GM19397 (cell line): ENCODE results near the gene FABP7.
A peak's percentile ranks its signal among the peaks of the same experiment; 100 is the strongest.

Experiments
- ATAC-seq: cut with Tn5 transposase; IDR thresholded peaks from one replicate; pipeline ENCODE4 v1.9.1; 2021; ENCODE audit warnings: mild to moderate bottlenecking, moderate library complexity; ENCODE audit not compliant: unreplicated experiment

FABP7 gene

DNA sequence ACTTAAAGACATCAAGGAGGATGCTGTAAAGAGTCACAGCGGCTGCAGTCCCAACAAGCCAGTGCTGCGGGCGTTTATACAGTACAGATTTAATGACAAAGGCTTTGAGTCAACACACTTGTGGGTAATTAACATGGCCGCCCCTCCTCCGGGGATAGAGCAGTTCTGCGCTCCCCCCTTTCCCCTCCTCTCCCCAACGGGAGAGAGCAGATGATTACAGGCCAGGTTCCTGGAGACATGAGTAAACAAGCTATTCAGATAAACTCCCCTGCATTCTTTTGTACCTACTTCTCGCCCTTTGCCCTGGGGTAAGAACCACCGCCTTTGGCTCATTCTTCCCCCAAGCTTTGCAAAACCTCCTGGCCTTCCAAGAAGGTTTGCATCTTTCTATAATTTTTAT lies 23.6 kb upstream of the FABP7 start:
- ATAC-seq = no peak

DNA sequence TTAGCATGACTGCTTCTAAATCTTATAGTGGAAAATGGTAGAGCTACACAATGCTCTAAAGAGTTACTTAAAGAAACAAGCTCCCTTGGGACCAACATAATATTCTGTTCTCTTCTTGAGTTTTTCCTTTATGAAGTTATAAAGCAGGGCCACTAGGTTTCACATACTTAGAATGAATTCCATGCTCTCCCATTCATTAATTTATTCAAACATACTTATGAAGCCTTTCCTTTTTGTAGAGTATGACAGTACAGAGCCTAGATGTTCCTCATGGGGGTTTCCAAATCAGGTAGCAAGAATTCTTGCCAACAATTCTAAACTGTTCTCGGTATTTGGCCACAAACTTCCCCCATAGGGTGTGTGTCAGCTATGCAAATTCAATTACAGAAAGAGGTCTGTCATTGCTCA lies 20.6 kb upstream of the FABP7 start:
- peak; percentile 100 for ATAC-seq

DNA sequence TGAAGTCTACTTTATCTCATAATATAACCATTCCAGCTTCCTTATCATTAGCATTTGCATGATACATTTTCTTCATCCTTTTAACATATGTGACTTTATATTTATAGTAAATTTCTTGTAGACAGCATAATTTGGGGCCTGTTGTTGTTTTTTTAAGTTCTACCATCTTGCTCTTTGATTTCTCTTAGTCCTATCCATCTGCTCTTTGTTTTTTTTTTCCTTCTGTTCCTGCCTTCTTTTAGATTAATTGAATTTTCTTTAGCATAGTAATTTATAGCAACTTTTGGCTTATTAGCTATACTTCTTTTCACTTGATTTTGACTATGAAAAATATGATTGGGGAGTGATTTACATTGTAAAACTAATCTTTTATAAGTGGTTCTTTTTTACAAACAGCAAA lies 19.2 kb upstream of the FABP7 start:
- no peak for ATAC-seq

DNA sequence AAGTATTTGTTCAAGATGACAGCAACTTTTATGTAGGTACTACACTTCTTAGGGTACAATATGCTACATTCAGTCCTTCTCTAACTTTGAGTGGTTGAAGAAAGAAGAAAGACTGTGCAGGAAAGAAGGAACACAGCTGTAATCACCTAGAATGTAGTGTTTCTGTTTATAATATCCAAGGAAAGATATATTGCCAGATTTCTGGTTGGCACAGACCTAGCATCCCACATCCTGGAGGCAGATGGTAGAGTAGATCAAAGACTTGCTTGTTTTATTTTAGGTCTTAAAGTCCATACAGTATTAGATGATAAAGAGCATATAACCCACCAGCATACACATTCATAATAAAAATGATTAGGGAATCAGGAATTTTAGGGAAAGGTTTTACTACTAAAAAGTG lies 13.3 kb upstream of the FABP7 start:
- ATAC-seq = no peak

DNA sequence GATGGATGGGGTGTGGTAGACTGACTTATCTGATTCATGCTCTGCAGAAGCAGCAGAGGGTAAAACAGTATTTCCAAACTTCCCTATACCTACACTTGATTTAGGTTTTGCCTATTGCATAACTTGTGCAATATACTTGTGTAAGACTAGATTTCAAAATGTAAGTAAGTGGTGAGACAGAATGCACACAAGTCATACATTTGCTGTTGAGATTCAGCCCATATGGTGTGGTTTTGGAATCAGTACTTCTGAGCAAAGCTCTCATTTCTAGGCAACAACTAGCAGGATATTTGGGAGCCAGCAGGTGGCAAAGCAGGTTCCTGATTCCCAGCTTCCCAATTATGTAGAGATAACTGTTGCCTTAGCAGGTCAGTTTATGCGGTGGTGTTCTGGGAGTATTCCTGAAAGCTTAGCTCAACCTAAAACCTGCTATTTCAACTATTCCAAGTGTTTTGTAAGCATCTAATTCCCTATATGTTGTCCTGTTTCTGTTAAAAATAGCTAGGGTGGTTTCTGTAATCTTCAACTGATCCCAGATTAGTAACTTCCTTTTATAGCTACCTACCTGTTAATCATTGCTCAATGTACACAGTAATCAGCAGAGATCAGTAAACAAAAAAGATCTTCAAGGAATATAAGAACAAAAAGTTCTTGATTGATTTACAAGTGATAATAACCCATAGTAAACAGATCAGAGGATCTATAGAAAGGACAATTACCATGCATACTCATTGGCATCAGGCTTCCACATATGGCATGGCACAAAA lies 8.5 kb upstream of the FABP7 start:
- no peak for ATAC-seq

DNA sequence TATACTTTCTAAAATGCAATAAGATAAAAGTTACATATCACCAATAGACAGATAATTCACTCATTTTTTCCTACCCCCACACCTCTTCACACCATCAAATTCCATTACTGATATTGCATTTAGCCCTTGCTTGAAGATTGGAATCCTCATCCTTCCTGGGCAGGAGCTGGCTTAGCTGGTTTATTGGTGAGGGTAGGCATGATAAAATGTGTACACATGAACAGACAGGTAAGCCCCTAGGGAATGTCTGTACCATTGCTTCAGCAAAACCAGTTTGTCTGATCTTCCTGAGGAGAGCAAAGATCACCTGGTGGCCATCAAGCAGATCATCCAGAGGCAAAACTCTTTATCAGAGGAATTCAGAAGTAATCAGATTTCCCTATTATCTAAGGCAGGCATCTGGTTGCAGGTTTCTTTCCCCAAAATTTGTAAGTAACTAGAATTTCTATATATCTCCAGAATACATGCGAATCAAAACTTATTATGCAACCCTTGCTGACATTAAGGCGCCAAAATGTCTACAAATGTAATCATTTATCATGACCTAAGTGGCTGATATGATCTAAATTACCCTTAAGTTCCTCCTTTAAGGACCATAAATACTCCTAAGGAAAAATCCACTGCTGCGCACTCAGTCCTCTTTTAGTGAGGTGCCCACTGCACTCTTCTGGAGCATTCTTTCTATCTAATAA lies 6.6 kb upstream of the FABP7 start:
- no peak for ATAC-seq

DNA sequence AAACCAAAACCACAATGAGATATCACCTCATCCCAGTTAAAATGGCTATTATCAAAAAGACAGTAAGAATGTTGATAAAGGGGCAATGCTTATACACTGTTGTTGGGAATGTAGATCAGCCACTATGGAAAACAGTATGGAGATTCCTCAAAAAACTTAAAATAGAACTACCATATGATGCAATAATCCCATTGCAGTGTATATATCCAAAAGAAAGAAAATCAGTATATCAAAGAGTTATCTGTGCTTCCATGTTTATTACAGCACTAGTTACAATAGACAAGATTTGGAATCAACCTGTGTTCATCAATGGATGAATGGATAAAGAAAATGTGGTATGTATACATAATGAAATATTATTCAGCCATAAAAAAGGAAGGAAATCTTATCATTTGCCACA lies 3.5 kb upstream of the FABP7 start:
- no peak for ATAC-seq

DNA sequence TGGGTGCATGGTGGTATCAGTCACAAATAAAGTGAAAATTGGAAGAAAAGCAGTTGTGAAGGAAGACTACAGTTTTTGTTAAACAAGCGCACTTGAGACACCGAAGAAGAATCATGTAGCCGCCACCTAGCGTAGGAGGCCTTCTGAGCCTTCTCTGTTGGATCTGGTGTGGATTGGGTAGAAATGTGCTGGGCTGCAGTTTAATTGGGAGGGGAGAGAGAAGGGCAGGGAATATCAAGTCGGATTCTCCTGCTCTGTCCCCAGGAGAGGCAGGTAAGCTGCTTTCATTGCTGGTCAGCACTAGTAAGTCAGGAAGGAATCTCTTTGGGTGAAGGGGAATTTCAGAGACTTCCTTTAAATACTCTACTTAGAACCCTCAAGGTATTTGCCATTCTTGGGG lies 1.2 kb upstream of the FABP7 start:
- no peak for ATAC-seq

DNA sequence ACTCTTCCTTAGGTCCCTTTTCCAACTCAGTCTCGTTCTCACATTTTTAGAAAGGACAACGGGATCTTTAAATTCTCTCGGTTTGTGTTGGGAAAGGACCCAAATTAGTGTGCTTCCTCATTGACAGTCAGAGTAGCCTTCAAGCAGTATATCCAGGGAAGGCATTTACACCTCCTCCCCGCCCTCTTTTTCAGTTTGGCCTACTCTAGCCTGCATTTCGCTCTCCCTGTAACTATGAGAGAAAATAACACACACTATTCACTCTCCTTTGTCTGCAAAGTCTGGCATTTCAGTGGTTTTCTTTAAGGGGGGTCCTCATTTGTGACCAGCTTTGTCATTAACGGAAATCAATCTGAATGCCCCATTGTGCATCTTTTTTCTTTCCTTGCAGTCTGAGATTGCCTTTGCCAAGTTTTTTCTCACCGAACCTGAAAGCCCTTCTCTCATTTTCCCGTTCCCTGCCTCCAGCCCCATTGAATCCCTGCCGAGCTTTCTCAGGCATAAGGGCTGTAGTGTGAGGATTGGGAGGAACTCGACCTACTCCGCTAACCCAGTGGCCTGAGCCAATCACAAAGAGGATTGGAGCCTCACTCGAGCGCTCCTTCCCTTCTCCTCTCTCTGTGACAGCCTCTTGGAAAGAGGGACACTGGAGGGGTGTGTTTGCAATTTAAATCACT lies 393 bp upstream of the FABP7 start:
- ATAC-seq = no peak

DNA sequence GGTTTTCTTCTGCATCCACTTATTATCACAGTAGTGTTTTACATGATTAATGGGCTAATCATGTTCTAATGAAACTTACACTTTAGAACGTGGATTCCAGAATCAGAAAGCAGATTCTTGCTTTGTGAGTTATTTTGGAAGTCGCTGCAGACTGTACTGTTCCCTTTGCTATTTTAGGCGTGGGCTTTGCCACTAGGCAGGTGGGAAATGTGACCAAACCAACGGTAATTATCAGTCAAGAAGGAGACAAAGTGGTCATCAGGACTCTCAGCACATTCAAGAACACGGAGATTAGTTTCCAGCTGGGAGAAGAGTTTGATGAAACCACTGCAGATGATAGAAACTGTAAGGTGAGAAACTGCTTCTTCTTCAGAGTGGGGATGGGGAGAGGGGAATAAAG lies 598 bp downstream of the FABP7 start:
- no peak for ATAC-seq

DNA sequence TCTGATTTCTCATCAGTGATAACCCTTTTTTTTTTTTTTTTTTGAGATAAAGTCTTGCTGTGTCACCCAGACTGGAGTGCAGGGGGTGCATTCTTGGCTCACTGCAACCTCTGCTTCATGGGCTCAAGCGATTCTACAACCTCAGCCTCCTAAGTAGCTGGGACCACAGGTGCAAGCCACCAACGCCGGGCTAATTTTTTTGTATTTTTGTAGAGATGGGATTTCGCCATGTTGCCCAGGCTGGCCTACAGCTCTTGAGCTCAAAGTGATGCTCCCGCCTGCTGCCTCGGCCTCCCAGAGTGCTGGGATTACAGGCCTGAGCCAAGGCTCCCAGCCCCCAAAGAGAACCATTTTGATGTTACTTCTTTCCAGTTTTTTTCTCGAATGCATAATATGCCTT lies 2.2 kb downstream of the FABP7 start:
- ATAC-seq = no peak

DNA sequence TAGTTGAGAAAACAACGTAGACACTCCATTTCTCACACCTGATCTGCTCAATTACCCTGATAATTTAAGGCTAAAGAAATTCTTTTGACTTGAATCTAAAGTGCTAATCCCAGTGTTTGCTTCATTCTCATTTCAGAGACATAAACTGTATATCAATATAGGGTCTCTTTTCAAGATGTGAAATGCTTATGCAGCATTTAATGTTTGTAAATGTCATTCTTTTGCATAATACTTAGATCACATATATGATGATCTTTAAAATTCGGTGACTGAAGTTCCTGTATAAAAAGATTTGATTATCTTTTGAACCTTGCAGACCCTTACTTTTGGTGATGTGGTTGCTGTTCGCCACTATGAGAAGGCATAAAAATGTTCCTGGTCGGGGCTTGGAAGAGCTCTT lies 3.9 kb downstream of the FABP7 start:
- ATAC-seq = no peak

DNA sequence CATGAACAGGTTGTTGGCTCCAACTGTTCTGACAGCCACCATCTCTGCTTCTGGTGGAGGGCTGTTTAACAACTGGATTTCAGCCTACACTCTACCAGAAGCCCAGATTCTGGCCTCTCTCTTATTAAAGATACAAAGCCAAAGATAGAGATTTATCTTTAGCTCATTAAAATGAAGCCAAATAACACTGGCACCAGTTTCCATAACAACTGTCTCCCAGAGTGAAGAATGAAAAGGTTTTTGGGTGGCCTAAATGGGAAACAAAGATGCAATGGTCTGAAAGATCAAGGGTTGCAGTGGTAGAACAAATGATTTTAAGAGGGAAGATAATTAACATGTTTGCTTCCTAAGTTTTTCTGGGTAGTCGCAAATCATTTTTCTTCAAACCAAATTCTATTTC lies 6.4 kb downstream of the FABP7 start:
- ATAC-seq = no peak

DNA sequence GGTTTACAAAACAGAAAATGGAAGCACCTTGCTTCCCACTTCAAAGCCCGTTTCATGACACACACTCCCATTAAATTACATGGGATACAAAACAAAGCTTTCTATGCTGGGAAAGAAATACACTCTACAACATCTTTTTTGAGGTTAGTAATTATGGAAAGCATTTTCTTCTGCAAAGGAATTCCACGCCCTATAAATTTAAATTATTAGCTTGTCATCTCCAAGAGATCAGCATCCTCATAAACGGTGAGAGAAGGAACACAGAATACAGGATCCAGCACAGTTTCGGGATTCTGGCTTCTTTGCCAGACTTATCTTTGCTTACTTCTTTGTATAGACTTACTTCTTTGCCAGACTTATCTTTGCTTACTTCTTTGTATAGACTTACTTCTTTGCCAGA lies 8.2 kb downstream of the FABP7 start:
- no peak for ATAC-seq

DNA sequence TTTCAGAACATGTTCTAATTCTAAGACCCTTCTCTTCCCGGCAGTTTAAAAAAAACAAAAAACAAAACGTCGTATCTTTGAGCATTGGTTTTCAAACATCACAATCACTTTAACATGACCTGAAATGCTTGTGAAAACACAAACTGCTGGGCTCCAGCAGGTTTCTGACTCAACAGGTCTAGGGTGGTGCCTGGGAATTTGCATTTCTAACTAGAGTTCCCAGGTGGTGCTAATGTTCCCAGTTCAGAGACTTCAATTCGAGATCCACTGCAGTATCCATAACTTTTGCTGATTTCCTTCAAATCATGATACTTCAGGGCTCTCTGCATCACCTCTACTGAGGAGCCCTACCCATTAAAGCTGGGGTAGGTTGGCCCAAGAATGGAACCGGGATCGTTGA lies 8.7 kb downstream of the FABP7 start:
- ATAC-seq = no peak

DNA sequence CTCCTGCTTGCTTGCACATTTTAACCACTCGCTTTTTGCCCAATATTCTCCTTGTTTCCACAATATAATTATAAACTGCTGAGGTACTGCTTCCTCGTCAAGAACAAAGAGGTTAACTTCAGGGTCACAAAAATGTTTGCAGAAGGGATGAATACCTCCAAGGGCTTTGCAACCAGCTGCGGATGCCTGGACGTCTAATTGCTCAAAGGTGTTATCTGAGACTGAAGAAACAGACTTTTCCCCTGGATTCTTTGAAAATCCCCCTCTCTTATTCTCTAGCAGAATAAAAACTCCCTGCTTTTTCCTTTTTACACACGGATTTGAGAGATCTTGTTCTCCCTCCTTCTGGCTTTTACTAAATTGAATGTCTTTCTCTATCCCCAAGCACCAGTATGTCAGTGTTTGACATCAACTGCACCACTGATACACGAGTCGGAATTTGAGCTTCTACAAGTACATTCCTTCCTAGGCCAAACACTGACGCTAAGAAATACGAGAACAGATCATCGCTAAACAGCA lies 9.2 kb downstream of the FABP7 start:
- no peak for ATAC-seq

DNA sequence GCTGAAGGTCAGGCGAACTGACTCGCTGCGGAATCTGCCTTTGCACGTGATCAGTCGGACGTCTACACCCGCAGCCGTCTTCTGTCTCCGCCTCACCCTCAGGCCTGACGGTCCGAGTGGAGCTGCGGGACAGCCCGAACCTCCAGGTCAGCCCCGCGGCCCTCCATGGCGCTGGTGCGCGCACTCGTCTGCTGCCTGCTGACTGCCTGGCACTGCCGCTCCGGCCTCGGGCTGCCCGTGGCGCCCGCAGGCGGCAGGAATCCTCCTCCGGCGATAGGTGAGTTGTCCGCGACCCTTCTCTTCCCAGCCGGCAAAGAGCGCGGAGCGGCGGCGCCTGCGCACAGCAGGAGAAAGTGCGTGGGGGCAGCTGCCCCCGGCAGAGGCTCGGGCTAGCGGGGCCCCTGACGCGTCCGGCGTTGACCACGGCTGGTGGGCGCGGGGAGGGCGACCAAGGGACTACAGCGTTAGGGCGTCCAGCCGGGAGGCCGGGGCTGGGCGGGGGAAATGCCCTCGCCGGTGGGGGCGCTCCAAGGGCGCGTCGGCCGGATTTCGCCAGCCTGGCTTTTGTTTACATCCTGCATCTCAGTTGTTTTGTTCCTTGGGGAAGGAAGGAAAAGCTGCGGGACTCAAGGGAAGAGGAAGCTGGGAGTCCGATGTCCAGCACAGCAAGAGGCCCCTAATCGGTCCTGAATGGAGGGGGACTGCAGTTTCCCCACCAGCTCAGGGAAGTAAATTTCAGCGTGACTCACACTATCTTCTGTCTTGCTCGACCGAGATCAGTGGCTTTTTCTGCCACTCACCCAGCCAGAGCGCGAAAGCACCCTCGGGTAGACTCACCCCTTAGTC lies 9.9 kb downstream of the FABP7 start, which contains the start of gene SMPDL3A:
Gene SMPDL3A, plus strand, starts transcription at position 77 of the 846 bp plus-strand sequence. Its CDS starts 89 bp downstream, at position 166.
- ATAC-seq = peak; percentile 66

DNA sequence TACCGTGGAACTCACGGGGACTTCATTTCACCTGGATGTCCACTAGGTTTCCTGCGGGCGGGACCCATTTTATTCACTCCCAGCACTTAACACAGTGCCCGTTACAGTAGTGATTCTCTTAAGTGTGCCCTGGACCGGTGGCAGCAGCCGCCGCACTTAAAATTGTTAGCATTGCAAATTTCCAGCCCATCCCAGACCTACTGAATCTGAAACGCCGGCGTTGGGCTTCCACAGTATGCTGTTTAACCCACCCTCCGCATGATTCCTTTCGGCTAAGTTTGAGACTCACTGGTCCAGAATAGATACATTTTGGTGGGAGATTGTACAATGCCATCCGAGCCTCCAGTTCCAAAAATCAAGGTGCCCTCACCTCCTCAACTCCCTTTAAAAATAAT lies 10.5 kb downstream of the FABP7 start:
- ATAC-seq = no peak

DNA sequence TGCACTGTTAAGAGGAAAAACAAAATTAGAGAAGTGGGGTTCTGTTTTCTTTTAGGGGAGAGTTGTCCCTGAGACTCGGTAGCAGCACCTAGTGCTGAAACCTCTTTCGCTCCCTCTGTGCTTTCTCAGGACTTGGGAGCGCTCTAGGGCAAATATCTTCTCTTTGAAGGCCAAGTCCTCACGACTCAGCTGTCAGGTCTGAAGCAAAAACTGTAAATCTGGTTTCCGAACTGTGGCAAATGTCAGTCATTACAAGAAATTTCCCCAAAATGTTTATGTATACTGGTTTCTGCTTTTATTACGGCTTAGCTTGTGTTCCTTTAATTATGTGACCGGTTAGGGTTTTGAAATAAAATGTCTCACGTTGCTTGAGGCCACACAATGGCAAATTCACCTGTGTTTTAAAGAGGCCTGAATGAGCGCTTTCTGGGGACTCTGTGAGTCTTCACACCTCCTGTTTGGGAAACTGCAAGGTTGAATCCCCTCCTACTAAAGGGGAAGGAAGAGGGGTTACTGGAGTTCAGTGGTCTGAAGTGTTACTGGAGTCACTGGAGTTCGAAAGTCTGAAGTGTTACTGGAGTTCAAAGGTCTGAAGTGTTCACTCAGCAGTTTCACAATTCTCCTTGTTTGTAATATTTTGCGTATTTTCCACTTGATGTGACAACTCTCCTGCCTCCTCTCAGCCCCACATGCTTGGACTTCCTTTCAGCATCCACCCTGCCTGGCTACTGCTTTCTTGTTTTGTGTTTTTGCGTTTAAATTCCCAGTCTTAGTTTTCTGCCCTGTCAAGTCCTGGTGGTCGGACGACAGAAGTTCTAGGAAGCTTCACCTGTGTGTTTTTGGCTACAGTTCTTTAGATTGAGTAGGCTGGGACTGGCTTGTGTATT lies 11.2 kb downstream of the FABP7 start:
- ATAC-seq = no peak

DNA sequence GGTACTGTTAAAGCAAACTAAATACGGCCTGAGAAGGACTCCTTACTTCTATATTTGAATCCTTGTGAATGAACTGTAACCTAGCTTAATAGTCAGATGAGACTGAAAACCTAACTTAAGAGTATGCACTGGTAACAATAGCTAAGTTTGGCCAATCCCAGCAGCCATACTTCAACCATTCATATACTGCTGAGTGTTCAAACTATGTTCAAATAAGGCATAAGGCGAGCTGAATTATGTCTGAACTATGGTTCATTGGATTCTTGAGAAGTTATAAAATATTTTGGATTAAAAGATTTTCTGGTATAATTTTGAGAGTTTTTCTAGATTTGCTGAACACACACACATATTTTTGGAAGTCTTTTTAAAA lies 11.8 kb downstream of the FABP7 start:
- ATAC-seq = no peak
